Glomerular visceral epithelial cell (primary cell): Measurements from ENCODE around the gene NCOA6.
A peak's percentile ranks its signal among the peaks of the same experiment; 100 is the strongest.

ENCODE experiments used
- DNase-seq: peaks from one replicate; pipeline ENCODE4 v3.0.0-alpha.2; 2016; ENCODE audit errors: extremely low spot score

The NCOA6 gene

GRCh38 chr20:34704177-34705007 is 121.1 kb downstream of the NCOA6 start, which contains the start of gene TP53INP2:
TSS of gene TP53INP2 (plus strand) at chr20:34704344. CDS start at chr20:34708740, 4,396 bp downstream.
- peak; percentile 83 for DNase-seq

GRCh38 chr20:34703424-34704176 is 121.9 kb downstream of the NCOA6 start:
- DNase-seq, result peak; percentile 29

- DNase-seq, result no peak
Measured at GRCh38 chr20:34703061-34703423, 122.4 kb downstream of the NCOA6 start.

GRCh38 chr20:34701405-34702085 is 123.9 kb downstream of the NCOA6 start:
- no peak for DNase-seq

GRCh38 chr20:34693414-34693813 is 132.0 kb downstream of the NCOA6 start:
- no peak for DNase-seq

GRCh38 chr20:34691838-34692237 is 133.6 kb downstream of the NCOA6 start:
- no peak for DNase-seq

GRCh38 chr20:34689486-34689885 is 136.0 kb downstream of the NCOA6 start:
- DNase-seq, result no peak

- no peak for DNase-seq
Measured at GRCh38 chr20:34683667-34684066, 141.8 kb downstream of the NCOA6 start.

- no peak for DNase-seq
Measured at GRCh38 chr20:34680586-34681175, 144.8 kb downstream of the NCOA6 start.

GRCh38 chr20:34676642-34677373 is 148.6 kb downstream of the NCOA6 start, which contains the start of gene PIGU:
TSS of gene PIGU (minus strand) at chr20:34677092. CDS start at chr20:34677085, 7 bp downstream.
- DNase-seq, result peak; percentile 98

GRCh38 chr20:34675993-34676641 is 149.3 kb downstream of the NCOA6 start:
- no peak for DNase-seq

- no peak for DNase-seq
Measured at GRCh38 chr20:34675561-34675960, 149.9 kb downstream of the NCOA6 start.

- no peak for DNase-seq
Measured at GRCh38 chr20:34673412-34673811, 152.0 kb downstream of the NCOA6 start.

GRCh38 chr20:34669094-34669493 is 156.4 kb downstream of the NCOA6 start:
- no peak for DNase-seq
